Ishikawa (cell line): Measurements from ENCODE around the gene MYO1B.

Source experiments
- CEBPB ChIP-seq: IDR thresholded peaks from 2 replicates; pipeline ENCODE4 v1.6.1; 2012
- CREB1 ChIP-seq: IDR thresholded peaks from 2 replicates; pipeline ENCODE4 v1.6.1; 2012; ENCODE audit warnings: low read depth
- EGR1 ChIP-seq: IDR thresholded peaks from 2 replicates; pipeline ENCODE4 v1.6.1; 2012
- EP300 ChIP-seq: IDR thresholded peaks from 2 replicates; pipeline ENCODE4 v1.6.1; 2012; ENCODE audit warnings: borderline replicate concordance
- FOXM1 ChIP-seq: IDR thresholded peaks from 2 replicates; pipeline ENCODE4 v1.6.1; 2012; ENCODE audit warnings: low read depth, borderline replicate concordance
- MAX ChIP-seq: IDR thresholded peaks from 2 replicates; pipeline ENCODE4 v1.6.1; 2012
- NFIC ChIP-seq: IDR thresholded peaks from 2 replicates; pipeline ENCODE4 v1.6.1; 2012
- RAD21 ChIP-seq: IDR thresholded peaks from 2 replicates; pipeline ENCODE4 v1.6.1; 2012; ENCODE audit warnings: low read depth
- REST ChIP-seq: IDR thresholded peaks from 2 replicates; pipeline ENCODE4 v1.6.1; 2012; ENCODE audit warnings: low read depth, mild to moderate bottlenecking
- TAF1 ChIP-seq: IDR thresholded peaks from 2 replicates; pipeline ENCODE4 v1.6.1; 2012; ENCODE audit warnings: low read depth, mild to moderate bottlenecking
- TCF12 ChIP-seq: IDR thresholded peaks from 2 replicates; pipeline ENCODE4 v1.6.1; 2012; ENCODE audit warnings: low read depth
- TEAD4 ChIP-seq: IDR thresholded peaks from 2 replicates; pipeline ENCODE4 v1.6.1; 2012
- USF1 ChIP-seq: IDR thresholded peaks from 2 replicates; pipeline ENCODE4 v1.6.1; 2012
- YY1 ChIP-seq: IDR thresholded peaks from 2 replicates; pipeline ENCODE4 v1.6.1; 2012; ENCODE audit warnings: low read depth
- ZBTB7A ChIP-seq: IDR thresholded peaks from 2 replicates; pipeline ENCODE4 v1.6.1; 2012; ENCODE audit warnings: low read depth

MYO1B gene

GRCh38 chr2:191206613-191207471 lies 38.4 kb upstream of the MYO1B start:
- TF ChIP-seq CEBPB: no peak
- no peak for TF ChIP-seq FOXM1
- TF ChIP-seq EGR1: no peak
- no peak for TF ChIP-seq TEAD4
- no peak for TF ChIP-seq EP300
- TF ChIP-seq TCF12: no peak
- TF ChIP-seq NFIC: no peak
- TF ChIP-seq REST: no peak
- TF ChIP-seq ZBTB7A: no peak
- TF ChIP-seq USF1: no peak
- no peak for TF ChIP-seq CREB1
- no peak for TF ChIP-seq MAX

- TF ChIP-seq CEBPB: no peak
- TF ChIP-seq ZBTB7A: no peak
- TF ChIP-seq YY1: no peak
- no peak for TF ChIP-seq REST
- TF ChIP-seq TAF1: no peak
- TF ChIP-seq EP300: no peak
- no peak for TF ChIP-seq TCF12
- no peak for TF ChIP-seq USF1
- TF ChIP-seq CREB1: no peak
- TF ChIP-seq MAX: no peak
- no peak for TF ChIP-seq FOXM1
- no peak for TF ChIP-seq EGR1
- no peak for TF ChIP-seq NFIC
- TF ChIP-seq TEAD4: no peak
- no peak for TF ChIP-seq RAD21
Measured at GRCh38 chr2:191209340-191209739, 35.9 kb upstream of the MYO1B start.

- TF ChIP-seq EP300 (no peak), TCF12 (no peak), NFIC (no peak), EGR1 (no peak), USF1 (no peak), MAX (no peak), CREB1 (no peak)
Measured at GRCh38 chr2:191212119-191212518, 33.1 kb upstream of the MYO1B start.

- TF ChIP-seq CREB1 (no peak), FOXM1 (no peak), EGR1 (no peak), MAX (no peak), RAD21 (no peak), REST (no peak), CEBPB (no peak), USF1 (no peak), TEAD4 (no peak), ZBTB7A (no peak), EP300 (no peak), TAF1 (no peak), NFIC (no peak), YY1 (no peak), TCF12 (no peak)
Measured at GRCh38 chr2:191213333-191213732, 31.9 kb upstream of the MYO1B start.
